ENCODE measurements around the gene AVEN. TPM values are rescaled to one million over a fixed set of nuclear protein-coding genes. Genes with fewer than 3 reads are reported as not detected.

Gene AVEN, protein sequence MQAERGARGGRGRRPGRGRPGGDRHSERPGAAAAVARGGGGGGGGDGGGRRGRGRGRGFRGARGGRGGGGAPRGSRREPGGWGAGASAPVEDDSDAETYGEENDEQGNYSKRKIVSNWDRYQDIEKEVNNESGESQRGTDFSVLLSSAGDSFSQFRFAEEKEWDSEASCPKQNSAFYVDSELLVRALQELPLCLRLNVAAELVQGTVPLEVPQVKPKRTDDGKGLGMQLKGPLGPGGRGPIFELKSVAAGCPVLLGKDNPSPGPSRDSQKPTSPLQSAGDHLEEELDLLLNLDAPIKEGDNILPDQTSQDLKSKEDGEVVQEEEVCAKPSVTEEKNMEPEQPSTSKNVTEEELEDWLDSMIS
- total RNA-seq, result 10 to 100 TPM; 16.3 to 35.8 (median 20.8) TPM
- polyA plus RNA-seq, result 10 to 100 TPM; 24.5 to 37.1 TPM
- long read RNA-seq, donor 1, transcript AVEN-201 (6 exons, 1,605 nt), result major isoform, 82 of 83 reads
- long read RNA-seq, donor 1, partial matches to known transcripts, result 1 of 83 reads
- long read RNA-seq, donor 1, other reads (novel, unspliced or antisense), result 0 of 83 reads
- long read RNA-seq, donor 2, result 0 reads
- long read RNA-seq, donor 3, transcript AVEN-201 (6 exons, 1,605 nt), result major isoform, 73 of 79 reads
- long read RNA-seq, donor 3, partial matches to known transcripts, result 2 of 79 reads
- long read RNA-seq, donor 3, other reads (novel, unspliced or antisense), result 4 of 79 reads

DNA sequence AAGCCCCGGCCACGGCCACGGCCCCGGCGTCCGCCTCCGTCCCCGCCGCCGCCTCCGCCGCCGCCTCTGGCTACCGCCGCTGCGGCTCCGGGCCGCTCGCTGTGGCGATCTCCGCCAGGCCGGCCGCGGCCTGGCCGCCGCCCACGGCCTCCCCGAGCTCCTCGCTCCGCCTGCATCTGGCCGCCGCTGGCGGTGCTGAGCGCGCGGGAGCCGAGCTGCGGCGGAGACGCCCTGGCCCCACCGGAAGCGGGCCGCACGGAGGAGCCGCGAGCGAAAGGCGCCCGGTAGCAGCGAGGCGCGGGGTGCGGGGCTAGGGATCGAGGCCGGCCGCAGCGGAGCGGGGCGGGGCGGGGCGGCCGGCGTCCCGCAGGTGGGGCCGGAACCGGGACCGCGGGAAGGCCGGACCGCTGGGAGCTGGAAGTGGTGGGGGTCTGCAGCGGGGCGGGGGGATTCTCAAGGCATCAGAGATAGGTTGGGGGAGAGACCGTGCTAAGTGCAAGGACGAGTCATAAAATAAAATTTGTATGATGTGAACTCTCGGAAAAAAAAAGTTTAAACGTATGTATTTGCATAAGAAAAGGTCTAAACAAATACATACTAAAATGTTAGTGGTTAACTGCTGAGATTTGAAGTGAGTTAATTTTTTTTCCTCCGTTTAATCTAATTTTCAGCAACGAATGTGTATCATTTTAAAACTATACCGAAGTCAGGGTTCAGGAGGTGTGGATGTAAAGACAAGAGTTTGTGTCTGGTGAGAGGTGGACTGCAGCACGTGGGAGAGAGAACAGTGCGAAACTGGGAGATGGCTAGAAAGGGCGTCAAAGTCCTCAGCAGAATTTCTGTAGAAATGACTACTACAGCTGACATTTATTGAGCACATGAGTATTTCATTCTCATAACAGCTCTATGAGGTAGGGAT is at the start of gene AVEN:
Gene AVEN, minus strand, starts transcription at position 334 of the 919 bp plus-strand sequence. Its CDS starts 158 bp downstream, at position 176.
- peak within 1 kb of the TSS; percentile 84 to 98 (median 92) for H3K27ac ChIP-seq
- WGBS, 4 donors, result 1 to 3% (median 2%) methylated on average over 35 to 82 of the region's 82 CpGs
- H3K27me3 ChIP-seq, result no peaks in the 10 kb centered on the region
- peak; percentile 45 to 80 (median 61) for DNase-seq
- H3K4me3 ChIP-seq, result peak within 1 kb of the TSS; percentile 48 to 98 (median 80)
- intact Hi-C loops (cut with DNase I), result loop anchor here in 1 of 10 donors (10.0 kb wide), 1 partner anchor 66 kb away; the partner anchor contains the start of genes EMC7 and PGBD4
- H3K9me3 ChIP-seq, result no peaks in the 10 kb centered on the region
- H3K36me3 ChIP-seq, result no peaks in the 10 kb centered on the region
- TF ChIP-seq, protein P1, sequence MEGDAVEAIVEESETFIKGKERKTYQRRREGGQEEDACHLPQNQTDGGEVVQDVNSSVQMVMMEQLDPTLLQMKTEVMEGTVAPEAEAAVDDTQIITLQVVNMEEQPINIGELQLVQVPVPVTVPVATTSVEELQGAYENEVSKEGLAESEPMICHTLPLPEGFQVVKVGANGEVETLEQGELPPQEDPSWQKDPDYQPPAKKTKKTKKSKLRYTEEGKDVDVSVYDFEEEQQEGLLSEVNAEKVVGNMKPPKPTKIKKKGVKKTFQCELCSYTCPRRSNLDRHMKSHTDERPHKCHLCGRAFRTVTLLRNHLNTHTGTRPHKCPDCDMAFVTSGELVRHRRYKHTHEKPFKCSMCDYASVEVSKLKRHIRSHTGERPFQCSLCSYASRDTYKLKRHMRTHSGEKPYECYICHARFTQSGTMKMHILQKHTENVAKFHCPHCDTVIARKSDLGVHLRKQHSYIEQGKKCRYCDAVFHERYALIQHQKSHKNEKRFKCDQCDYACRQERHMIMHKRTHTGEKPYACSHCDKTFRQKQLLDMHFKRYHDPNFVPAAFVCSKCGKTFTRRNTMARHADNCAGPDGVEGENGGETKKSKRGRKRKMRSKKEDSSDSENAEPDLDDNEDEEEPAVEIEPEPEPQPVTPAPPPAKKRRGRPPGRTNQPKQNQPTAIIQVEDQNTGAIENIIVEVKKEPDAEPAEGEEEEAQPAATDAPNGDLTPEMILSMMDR (IDR thresholded peaks at IDR 0.05), result no peak
- no peak for TF ChIP-seq POLR2A (IDR thresholded peaks at IDR 0.05)
- peak; percentile 24 to 72 (median 61) for ATAC-seq
- H3K4me1 ChIP-seq, result peaks cover 0 to 27% (median 13%) of the 10 kb centered on the region in 12 donors

DNA sequence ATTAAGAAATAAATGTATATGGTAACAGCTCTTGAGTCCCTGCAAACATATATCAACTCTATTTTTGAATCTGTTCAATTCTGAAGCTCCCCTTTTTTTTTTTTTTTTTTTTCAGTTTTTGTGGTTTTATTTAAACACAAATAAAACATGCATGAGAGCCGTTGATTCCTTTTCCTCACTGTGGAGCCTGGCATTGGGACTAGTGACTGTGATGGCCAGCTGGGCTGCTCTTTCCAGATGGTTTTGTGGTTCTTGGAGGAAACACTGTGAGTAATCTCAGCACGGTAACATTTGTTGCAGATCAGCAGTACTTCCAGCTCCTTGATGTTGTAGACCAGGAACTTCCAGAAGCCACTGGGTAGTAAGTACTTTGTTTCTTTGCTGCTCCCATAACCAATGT is 46.7 kb upstream of the AVEN start:
- Histone ChIP-seq H3K27me3 (no peaks in the 10 kb centered on the region), H3K4me3 (no peak overlapping the region), H3K36me3 (peaks cover 0 to 87% (median 74%) of the 10 kb centered on the region in 9 donors), H3K9me3 (no peaks in the 10 kb centered on the region), H3K27ac (no peak overlapping the region), H3K4me1 (no peaks in the 10 kb centered on the region)
- TF ChIP-seq, protein P1 (IDR thresholded peaks at IDR 0.05), result no peak
- TF ChIP-seq POLR2A (IDR thresholded peaks at IDR 0.05), result no peak
- no peak for ATAC-seq
- WGBS, 4 donors, result 76 to 93% (median 81%) methylated on average over 2 of the region's 2 CpGs
- no peak for DNase-seq
- intact Hi-C loops (cut with DNase I), result no loop called here

DNA sequence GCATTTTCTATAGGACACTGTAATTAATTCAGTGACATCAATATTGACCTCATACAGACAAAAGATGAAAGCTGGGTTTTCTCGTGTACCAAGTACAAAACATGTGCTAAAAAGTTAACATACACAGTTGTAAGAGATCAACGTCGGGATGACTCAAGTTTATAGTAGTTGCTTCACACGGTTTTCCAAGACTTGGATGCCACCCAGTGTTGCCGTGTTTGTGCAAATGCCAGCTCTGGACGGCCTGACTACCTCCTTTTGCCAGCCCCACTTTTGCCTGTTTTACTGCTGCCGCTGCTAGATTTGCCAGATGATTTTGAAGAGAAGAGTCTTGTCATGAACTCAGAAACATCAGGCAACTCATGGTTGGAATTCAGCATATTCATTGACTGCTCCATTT is 45.1 kb upstream of the AVEN start:
- Histone ChIP-seq H3K27ac (peak overlapping the region in 1 of 12 donors; percentile 26), H3K9me3 (no peaks in the 10 kb centered on the region), H3K27me3 (no peaks in the 10 kb centered on the region), H3K36me3 (peaks cover 0 to 71% (median 62%) of the 10 kb centered on the region in 9 donors), H3K4me3 (no peak overlapping the region), H3K4me1 (no peaks in the 10 kb centered on the region)
- TF ChIP-seq, protein P1 (IDR thresholded peaks at IDR 0.05), result no peak
- no peak for TF ChIP-seq POLR2A (IDR thresholded peaks at IDR 0.05)
- intact Hi-C loops (cut with DNase I), result no loop called here
- WGBS, 4 donors, result 56 to 75% (median 66%) methylated on average over 7 of the region's 7 CpGs
- ATAC-seq (no peak), DNase-seq (peak in 1 of 5 donors; percentile 31)

All from heart left ventricle (tissue), 16 donors.